Mesothelial cell of epicardium (in vitro differentiated cells): ENCODE measurements around the gene DND1. TPM values are rescaled to one million over a fixed set of nuclear protein-coding genes. Genes with fewer than 3 reads are reported as not detected.
"Not testable (repeated sequence)": the region's sequence is repeated elsewhere in the genome, so short reads cannot be mapped to it uniquely, and the experiment has no call there.

ENCODE experiments used
- DNase-seq, 2 experiments: peaks; one replicate each; pipeline ENCODE4 v3.0.0; 2021; ENCODE audit warnings: low spot score in 2 of 2; ENCODE audit not compliant: unreplicated experiment in 2 of 2
- H3K27ac Mint-ChIP-seq: 2 replicates; pipeline ENCODE4 v1.8.0; 2021; ENCODE audit warnings: mixed read lengths
- H3K27me3 Mint-ChIP-seq: 2 replicates; pipeline ENCODE4 v1.8.0; 2021; ENCODE audit warnings: low read depth, mixed read lengths
- H3K36me3 Mint-ChIP-seq: 2 replicates; pipeline ENCODE4 v1.8.0; 2021; ENCODE audit warnings: mixed read lengths
- H3K4me1 Mint-ChIP-seq: 2 replicates; pipeline ENCODE4 v1.8.0; 2021; ENCODE audit warnings: mixed read lengths
- H3K4me3 Mint-ChIP-seq: 2 replicates; pipeline ENCODE4 v1.8.0; 2021; ENCODE audit warnings: mild to moderate bottlenecking, moderate library complexity, mixed read lengths
- H3K9me3 Mint-ChIP-seq: 2 replicates; pipeline ENCODE4 v1.8.0; 2021; ENCODE audit warnings: mixed read lengths
- CTCF ChIP-seq: fragments of 200-600 bp; sonication (generic); IDR thresholded peaks from one replicate; pipeline ENCODE4 v1.5.0; 2021; ENCODE audit warnings: antibody characterized with exemption; ENCODE audit not compliant: unreplicated experiment
- total RNA-seq: library from RNA; stranded (reverse); gene quantifications from 3 replicates; pipeline ENCODE4 v1.2.1, GENCODE V29; 2021

Gene DND1
- 3.3 to 3.9 TPM (median 3.5 TPM) in 3 replicates for total RNA-seq

GRCh38 chr5:140673187-140673976 lies at the start of gene DND1:
Gene DND1 (minus strand): TSS chr5:140673576. CDS start chr5:140673542, 34 bp downstream.
- Mint-ChIP-seq H3K36me3 (peaks cover 46% of the 10 kb centered on the region), H3K27ac (no peak within 1 kb of the TSS), H3K9me3 (no peaks in the 10 kb centered on the region), H3K4me1 (no peaks in the 10 kb centered on the region), H3K4me3 (no peak within 1 kb of the TSS), H3K27me3 (no peaks in the 10 kb centered on the region)
- no peak for TF ChIP-seq CTCF
- DNase-seq: no peak

- H3K9me3 Mint-ChIP-seq, DNase-seq, H3K4me1 Mint-ChIP-seq, H3K36me3 Mint-ChIP-seq, H3K4me3 Mint-ChIP-seq, H3K27ac Mint-ChIP-seq: not testable (repeated sequence)
- peaks cover 17% of the 10 kb centered on the region for H3K27me3 Mint-ChIP-seq
These were observed 48.0 kb upstream of the DND1 start for GRCh38 chr5:140721395-140721794.

- not testable (repeated sequence) for H3K27ac Mint-ChIP-seq
These were observed 47.4 kb upstream of the DND1 start for GRCh38 chr5:140720738-140721137.

DNA sequence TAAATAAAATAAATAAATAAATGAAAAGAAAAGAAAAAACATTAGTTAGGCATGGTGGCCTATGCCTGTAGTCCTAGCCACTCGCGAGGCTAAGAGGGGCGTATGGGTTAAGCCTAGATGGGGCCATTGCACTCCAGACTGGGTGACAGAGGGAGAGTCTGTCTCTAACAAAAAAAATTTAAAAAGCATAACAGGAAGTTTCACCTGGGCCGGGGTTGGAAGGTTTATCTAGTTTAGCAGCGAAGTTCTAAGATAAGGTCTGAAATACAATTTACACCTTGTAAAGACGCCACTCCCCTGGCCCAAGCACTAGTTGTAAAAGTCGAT lies 44.9 kb upstream of the DND1 start:
- H3K27ac Mint-ChIP-seq: no peak overlapping the region
- no peak for TF ChIP-seq CTCF
- no peak for DNase-seq
- no peaks in the 10 kb centered on the region for H3K9me3 Mint-ChIP-seq
- H3K4me1 Mint-ChIP-seq: no peaks in the 10 kb centered on the region
- H3K4me3 Mint-ChIP-seq: peak overlapping the region; percentile 54
- peaks cover 3% of the 10 kb centered on the region for H3K27me3 Mint-ChIP-seq
- H3K36me3 Mint-ChIP-seq: no peaks in the 10 kb centered on the region

More at GRCh38 chr5:140720738-140721137, 47.4 kb upstream of the DND1 start:
- H3K36me3 Mint-ChIP-seq, H3K4me3 Mint-ChIP-seq, DNase-seq, H3K9me3 Mint-ChIP-seq, H3K4me1 Mint-ChIP-seq: not testable (repeated sequence)
- peaks cover 10% of the 10 kb centered on the region for H3K27me3 Mint-ChIP-seq

DNA sequence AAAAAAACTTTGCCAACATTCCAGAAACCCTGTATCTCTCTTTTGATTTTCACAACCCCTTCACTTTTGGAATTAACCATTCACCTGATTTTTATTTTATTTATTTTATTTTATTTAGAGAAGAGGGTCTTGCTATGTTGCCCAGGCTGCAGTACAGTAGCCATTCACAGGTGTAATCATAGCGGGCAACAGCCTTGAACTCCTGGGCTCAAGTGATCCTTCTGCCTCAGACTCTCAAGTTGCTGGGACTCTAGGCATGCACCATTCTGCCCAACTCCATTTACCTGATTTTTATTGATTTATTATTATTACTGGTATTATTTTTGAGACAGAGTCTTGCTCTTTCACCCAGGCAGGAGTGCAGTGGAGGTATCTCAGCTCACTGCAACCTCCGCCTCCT lies 42.9 kb upstream of the DND1 start:
- not testable (repeated sequence) for H3K4me1 Mint-ChIP-seq, DNase-seq, H3K9me3 Mint-ChIP-seq, H3K4me3 Mint-ChIP-seq, H3K36me3 Mint-ChIP-seq, H3K27me3 Mint-ChIP-seq, H3K27ac Mint-ChIP-seq

GRCh38 chr5:140713562-140714094 lies 40.3 kb upstream of the DND1 start:
- no peak for DNase-seq
- H3K4me1 Mint-ChIP-seq: peaks cover 9% of the 10 kb centered on the region
- no peak for TF ChIP-seq CTCF
- no peak overlapping the region for H3K27ac Mint-ChIP-seq
- no peaks in the 10 kb centered on the region for H3K36me3 Mint-ChIP-seq
- H3K27me3 Mint-ChIP-seq: no peaks in the 10 kb centered on the region
- H3K4me3 Mint-ChIP-seq: no peak overlapping the region
- no peaks in the 10 kb centered on the region for H3K9me3 Mint-ChIP-seq

GRCh38 chr5:140711794-140712193 lies 38.4 kb upstream of the DND1 start:
- no peak for DNase-seq
- Mint-ChIP-seq H3K27me3 (no peaks in the 10 kb centered on the region), H3K36me3 (no peaks in the 10 kb centered on the region), H3K27ac (no peak overlapping the region), H3K4me1 (peaks cover 9% of the 10 kb centered on the region), H3K9me3 (no peaks in the 10 kb centered on the region), H3K4me3 (peak overlapping the region; percentile 83)
- TF ChIP-seq CTCF: no peak
